ENCODE results near the gene C3.
"Not testable (repeated sequence)": the region's sequence is repeated elsewhere in the genome, so short reads cannot be mapped to it uniquely, and the experiment has no call there.

C3 gene

GRCh38 chr19:6708913-6709312 is 11.5 kb downstream of the C3 start:
- in situ Hi-C loops (cut with MboI; ENCODE audit: low sequenced_read_pairs); DNase-seq (ENCODE audit: low spot score in 2 of 2); H3K36me3 ChIP-seq (replicated peaks); H3K4me3 ChIP-seq; H3K4me1 ChIP-seq; H3K27me3 ChIP-seq (ENCODE audit: low read depth); H3K9me3 ChIP-seq: not testable (repeated sequence)

GRCh38 chr19:6708346-6708745 is 12.1 kb downstream of the C3 start:
- H3K9me3 ChIP-seq: no peaks in the 10 kb centered on the region
- in situ Hi-C loops (cut with MboI; ENCODE audit: low sequenced_read_pairs): no loop called here
- no peak for DNase-seq (ENCODE audit: low spot score in 2 of 2)
- H3K4me1 ChIP-seq: no peaks in the 10 kb centered on the region
- H3K4me3 ChIP-seq: no peak overlapping the region
- H3K27me3 ChIP-seq (ENCODE audit: low read depth): no peaks in the 10 kb centered on the region
- H3K36me3 ChIP-seq (replicated peaks): no peaks in the 10 kb centered on the region

DNA sequence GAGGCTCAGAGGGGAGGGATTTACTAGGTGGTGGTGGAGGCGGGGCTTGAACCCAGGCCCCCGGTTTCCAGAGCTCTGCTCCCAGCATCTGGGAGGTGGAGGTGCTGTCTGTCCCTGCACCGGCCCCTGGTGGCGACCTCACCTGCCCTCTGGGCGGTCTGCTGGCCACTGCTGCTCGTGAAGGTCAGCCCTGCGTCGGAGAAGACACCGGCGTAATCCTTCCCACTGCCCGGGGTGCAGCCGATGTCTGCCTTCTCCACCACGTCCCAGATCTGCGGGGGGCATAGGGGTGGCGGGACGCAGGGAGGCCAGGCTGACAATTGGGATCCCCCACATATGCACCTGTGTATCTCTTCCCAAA is 12.8 kb downstream of the C3 start:
- Histone ChIP-seq H3K27me3 (ENCODE audit: low read depth) (no peaks in the 10 kb centered on the region), H3K36me3 (replicated peaks) (no peaks in the 10 kb centered on the region), H3K9me3 (no peaks in the 10 kb centered on the region), H3K4me3 (no peak overlapping the region), H3K4me1 (no peaks in the 10 kb centered on the region)
- in situ Hi-C loops (cut with MboI; ENCODE audit: low sequenced_read_pairs): no loop called here
- no peak for DNase-seq (ENCODE audit: low spot score in 2 of 2)

DNA sequence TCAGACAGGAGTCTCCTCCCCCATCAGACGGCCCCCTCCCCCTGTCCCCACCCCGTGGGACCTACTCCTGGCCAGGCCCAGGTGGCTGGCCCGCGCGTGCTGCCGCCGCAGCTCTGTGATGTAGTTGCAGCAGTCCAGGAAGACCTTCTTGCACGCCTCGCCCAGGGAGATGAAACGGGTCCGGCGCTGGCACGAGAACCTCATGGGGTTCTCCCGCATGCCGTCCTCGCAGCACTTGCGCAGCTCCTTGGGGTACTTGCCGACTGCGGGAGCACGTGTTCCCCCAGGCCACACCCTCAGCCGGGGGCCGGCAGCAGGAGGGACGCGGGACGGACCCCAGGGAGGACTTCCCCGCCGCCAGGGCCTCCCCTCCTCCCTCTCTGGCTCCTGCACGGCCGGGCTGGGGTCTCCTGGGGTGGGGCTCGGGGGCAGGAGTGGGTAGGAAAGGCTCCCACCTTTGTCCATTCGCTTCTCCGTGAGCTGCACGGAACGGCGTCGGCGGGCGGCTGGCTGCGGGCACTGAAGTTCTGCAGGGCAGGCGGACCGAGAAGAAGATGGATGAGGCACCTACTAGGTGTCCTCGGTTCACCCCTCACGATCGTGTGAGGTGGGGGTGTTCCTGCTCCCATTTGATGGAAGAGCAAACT is 13.3 kb downstream of the C3 start:
- no peak for DNase-seq (ENCODE audit: low spot score in 2 of 2)
- Histone ChIP-seq H3K9me3 (no peaks in the 10 kb centered on the region), H3K4me1 (no peaks in the 10 kb centered on the region), H3K4me3 (no peak overlapping the region), H3K36me3 (replicated peaks) (no peaks in the 10 kb centered on the region), H3K27me3 (ENCODE audit: low read depth) (no peaks in the 10 kb centered on the region)
- in situ Hi-C loops (cut with MboI; ENCODE audit: low sequenced_read_pairs): no loop called here

- no peak for DNase-seq (ENCODE audit: low spot score in 2 of 2)
- Histone ChIP-seq H3K36me3 (replicated peaks) (no peaks in the 10 kb centered on the region), H3K4me1 (no peaks in the 10 kb centered on the region), H3K4me3 (no peak overlapping the region), H3K27me3 (ENCODE audit: low read depth) (no peaks in the 10 kb centered on the region), H3K9me3 (no peaks in the 10 kb centered on the region)
- in situ Hi-C loops (cut with MboI; ENCODE audit: low sequenced_read_pairs): no loop called here
Observed at GRCh38 chr19:6706633-6706958, 13.9 kb downstream of the C3 start.

- no peaks in the 10 kb centered on the region for H3K9me3 ChIP-seq
- H3K36me3 ChIP-seq (replicated peaks): no peaks in the 10 kb centered on the region
- H3K4me1 ChIP-seq: no peaks in the 10 kb centered on the region
- in situ Hi-C loops (cut with MboI; ENCODE audit: low sequenced_read_pairs): no loop called here
- no peak overlapping the region for H3K4me3 ChIP-seq
- H3K27me3 ChIP-seq (ENCODE audit: low read depth): no peaks in the 10 kb centered on the region
- DNase-seq (ENCODE audit: low spot score in 2 of 2): no peak
Observed at GRCh38 chr19:6705931-6706632, 14.4 kb downstream of the C3 start.

DNA sequence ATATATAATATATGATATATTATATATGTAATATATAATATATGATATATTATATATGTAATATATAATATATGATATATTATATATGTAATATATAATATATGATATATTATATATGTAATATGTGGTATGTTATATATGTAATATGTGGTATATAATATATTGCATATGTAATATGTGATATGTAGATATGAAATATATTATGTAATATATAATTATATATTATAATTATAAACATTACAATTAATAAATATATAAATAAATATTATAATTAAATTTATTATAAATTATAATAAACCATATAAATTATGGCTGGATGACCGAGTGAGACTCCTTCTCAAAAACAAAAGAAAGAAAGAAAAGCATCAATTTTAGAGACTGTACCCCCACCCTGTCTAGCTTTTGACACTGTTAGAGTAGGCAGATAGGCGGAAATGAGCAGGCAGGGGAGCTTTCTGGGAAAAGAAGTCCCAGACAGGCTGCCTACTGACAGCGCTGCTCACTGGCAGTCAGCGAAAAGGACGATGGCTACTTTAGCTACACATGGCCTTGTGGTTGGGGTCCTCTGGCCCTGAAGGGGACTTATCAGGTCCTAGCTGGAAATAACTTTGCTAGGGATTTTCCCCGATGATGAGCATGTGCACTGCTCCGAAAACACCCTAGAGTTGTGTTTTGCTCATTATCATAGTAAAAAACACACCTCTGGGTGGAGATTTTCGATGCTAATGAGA is 19.7 kb downstream of the C3 start:
- no peaks in the 10 kb centered on the region for H3K27me3 ChIP-seq (ENCODE audit: low read depth)
- in situ Hi-C loops (cut with MboI; ENCODE audit: low sequenced_read_pairs): no loop called here
- no peaks in the 10 kb centered on the region for H3K9me3 ChIP-seq
- H3K4me1 ChIP-seq: no peaks in the 10 kb centered on the region
- no peaks in the 10 kb centered on the region for H3K36me3 ChIP-seq (replicated peaks)
- no peak for DNase-seq (ENCODE audit: low spot score in 2 of 2)
- H3K4me3 ChIP-seq: no peak overlapping the region

DNA sequence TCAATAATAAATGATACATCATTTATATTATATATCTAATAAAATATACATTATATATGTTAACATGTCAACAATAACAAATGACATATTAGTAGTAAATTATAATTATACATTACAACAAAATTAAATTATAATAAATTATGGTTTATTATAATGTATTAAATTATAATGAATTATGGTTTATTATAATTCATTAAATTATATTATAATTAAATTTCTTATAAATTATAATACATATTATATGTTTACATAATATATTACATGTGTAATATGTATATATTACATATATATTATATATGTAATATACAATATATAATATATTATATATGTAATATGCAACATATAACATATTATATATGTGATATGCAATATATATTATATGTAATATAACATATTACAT is 20.5 kb downstream of the C3 start:
- Histone ChIP-seq H3K36me3 (replicated peaks) (no peaks in the 10 kb centered on the region), H3K4me3 (no peak overlapping the region), H3K4me1 (no peaks in the 10 kb centered on the region), H3K27me3 (ENCODE audit: low read depth) (no peaks in the 10 kb centered on the region), H3K9me3 (no peaks in the 10 kb centered on the region)
- in situ Hi-C loops (cut with MboI; ENCODE audit: low sequenced_read_pairs): no loop called here
- no peak for DNase-seq (ENCODE audit: low spot score in 2 of 2)

GRCh38 chr19:6697291-6697690 is 23.2 kb downstream of the C3 start:
- Histone ChIP-seq H3K4me3 (no peak overlapping the region), H3K36me3 (replicated peaks) (no peaks in the 10 kb centered on the region), H3K4me1 (no peaks in the 10 kb centered on the region), H3K27me3 (ENCODE audit: low read depth) (no peaks in the 10 kb centered on the region), H3K9me3 (no peaks in the 10 kb centered on the region)
- DNase-seq (ENCODE audit: low spot score in 2 of 2): no peak
- in situ Hi-C loops (cut with MboI; ENCODE audit: low sequenced_read_pairs): no loop called here

GRCh38 chr19:6696239-6696820 is 24.1 kb downstream of the C3 start:
- Histone ChIP-seq H3K36me3 (replicated peaks) (no peaks in the 10 kb centered on the region), H3K4me1 (no peaks in the 10 kb centered on the region), H3K27me3 (ENCODE audit: low read depth) (no peaks in the 10 kb centered on the region), H3K9me3 (no peaks in the 10 kb centered on the region), H3K4me3 (no peak overlapping the region)
- in situ Hi-C loops (cut with MboI; ENCODE audit: low sequenced_read_pairs): no loop called here
- DNase-seq (ENCODE audit: low spot score in 2 of 2): no peak

DNA sequence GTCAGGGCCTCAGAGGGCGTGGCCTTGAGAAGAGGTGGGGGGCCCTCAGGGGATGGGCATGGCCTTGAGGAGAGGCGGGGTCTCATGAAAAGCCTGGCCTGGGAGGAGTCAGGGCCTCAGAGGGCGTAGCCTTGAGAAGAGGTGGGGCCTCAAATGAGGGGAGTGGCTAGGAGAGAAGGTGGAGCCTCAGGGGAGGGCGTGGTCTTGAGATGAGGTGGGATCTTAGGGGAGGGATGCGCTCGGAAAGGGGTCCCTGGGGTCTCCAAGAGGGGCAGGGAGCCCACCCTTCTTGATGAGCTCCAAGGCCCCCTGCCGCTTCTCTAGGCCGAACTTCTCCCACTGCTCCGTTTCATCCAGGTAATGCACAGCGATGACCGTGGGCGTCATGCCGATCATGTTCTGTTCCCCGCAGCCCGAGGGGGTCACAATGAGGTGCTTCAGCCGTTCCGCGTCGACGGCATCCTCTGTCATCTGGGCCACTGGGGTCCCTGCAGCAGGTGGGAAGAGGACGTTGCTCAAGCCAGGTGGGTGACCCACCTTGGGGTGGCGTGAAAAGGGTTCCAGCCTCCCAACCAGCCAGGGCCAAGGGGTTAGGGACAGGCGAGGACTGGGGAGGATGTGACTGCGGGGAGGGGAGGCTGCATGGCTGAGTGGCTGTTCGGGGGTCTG is 26.2 kb downstream of the C3 start:
- H3K4me1 ChIP-seq: no peaks in the 10 kb centered on the region
- no peaks in the 10 kb centered on the region for H3K27me3 ChIP-seq (ENCODE audit: low read depth)
- no peaks in the 10 kb centered on the region for H3K36me3 ChIP-seq (replicated peaks)
- in situ Hi-C loops (cut with MboI; ENCODE audit: low sequenced_read_pairs): no loop called here
- no peak for DNase-seq (ENCODE audit: low spot score in 2 of 2)
- no peaks in the 10 kb centered on the region for H3K9me3 ChIP-seq
- H3K4me3 ChIP-seq: no peak overlapping the region

- peak in 1 of 2 experiments; percentile 41 for DNase-seq (ENCODE audit: low spot score in 2 of 2)
- Histone ChIP-seq H3K9me3 (no peaks in the 10 kb centered on the region), H3K36me3 (replicated peaks) (no peaks in the 10 kb centered on the region), H3K4me1 (no peaks in the 10 kb centered on the region), H3K4me3 (no peak overlapping the region), H3K27me3 (ENCODE audit: low read depth) (no peaks in the 10 kb centered on the region)
- in situ Hi-C loops (cut with MboI; ENCODE audit: low sequenced_read_pairs): no loop called here
Observed at GRCh38 chr19:6693681-6694080, 26.8 kb downstream of the C3 start.

- Histone ChIP-seq H3K9me3 (no peaks in the 10 kb centered on the region), H3K4me3 (no peak overlapping the region), H3K4me1 (no peaks in the 10 kb centered on the region), H3K36me3 (replicated peaks) (no peaks in the 10 kb centered on the region), H3K27me3 (ENCODE audit: low read depth) (no peaks in the 10 kb centered on the region)
- in situ Hi-C loops (cut with MboI; ENCODE audit: low sequenced_read_pairs): no loop called here
- no peak for DNase-seq (ENCODE audit: low spot score in 2 of 2)
Observed at GRCh38 chr19:6693056-6693471, 27.4 kb downstream of the C3 start.

GRCh38 chr19:6692027-6692426 is 28.4 kb downstream of the C3 start:
- in situ Hi-C loops (cut with MboI; ENCODE audit: low sequenced_read_pairs): no loop called here
- no peak for DNase-seq (ENCODE audit: low spot score in 2 of 2)
- no peaks in the 10 kb centered on the region for H3K9me3 ChIP-seq

More at GRCh38 chr19:6692027-6692426, 28.4 kb downstream of the C3 start:
- no peaks in the 10 kb centered on the region for H3K4me1 ChIP-seq
- H3K27me3 ChIP-seq (ENCODE audit: low read depth): no peaks in the 10 kb centered on the region
- H3K4me3 ChIP-seq: no peak overlapping the region
- no peaks in the 10 kb centered on the region for H3K36me3 ChIP-seq (replicated peaks)
